ENCODE measurements around the gene ENPP4. TPM values are rescaled to one million over a fixed set of nuclear protein-coding genes. Genes with fewer than 3 reads are reported as not detected.

The ENPP4 gene
- total RNA-seq, 3 donors from 2014 or later = 18.5 to 24.2 (median 23.2) TPM

DNA sequence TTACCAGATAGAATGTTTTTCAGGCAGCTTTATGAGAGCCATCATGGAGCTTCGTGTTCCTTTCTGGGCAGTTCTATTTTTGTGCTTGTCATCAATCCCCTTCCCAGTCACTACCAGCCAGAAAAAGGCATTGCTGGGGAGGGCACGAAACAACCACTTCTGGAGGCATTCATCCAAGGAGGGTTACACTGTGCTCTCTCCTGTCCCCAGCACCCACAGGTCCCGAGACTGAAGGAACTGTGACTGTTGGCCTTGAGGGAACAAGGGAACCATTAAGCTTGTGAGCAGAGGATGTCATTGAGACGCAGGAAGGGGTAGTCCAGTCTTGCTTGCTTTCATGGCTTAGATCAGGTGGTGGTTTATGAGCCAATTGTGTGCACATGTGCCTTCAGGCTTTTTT lies 61.1 kb downstream of the ENPP4 start:
- Histone ChIP-seq H3K36me3 (ENCODE audit: low read depth) (no peaks in the 10 kb centered on the region), H3K9me3 (no peaks in the 10 kb centered on the region), H3K4me3 (no peak overlapping the region), H3K4me1 (ENCODE audit: low read depth) (no peaks in the 10 kb centered on the region)
- DNase-seq (no peak), ATAC-seq (no peak)
- TF ChIP-seq, protein P1, sequence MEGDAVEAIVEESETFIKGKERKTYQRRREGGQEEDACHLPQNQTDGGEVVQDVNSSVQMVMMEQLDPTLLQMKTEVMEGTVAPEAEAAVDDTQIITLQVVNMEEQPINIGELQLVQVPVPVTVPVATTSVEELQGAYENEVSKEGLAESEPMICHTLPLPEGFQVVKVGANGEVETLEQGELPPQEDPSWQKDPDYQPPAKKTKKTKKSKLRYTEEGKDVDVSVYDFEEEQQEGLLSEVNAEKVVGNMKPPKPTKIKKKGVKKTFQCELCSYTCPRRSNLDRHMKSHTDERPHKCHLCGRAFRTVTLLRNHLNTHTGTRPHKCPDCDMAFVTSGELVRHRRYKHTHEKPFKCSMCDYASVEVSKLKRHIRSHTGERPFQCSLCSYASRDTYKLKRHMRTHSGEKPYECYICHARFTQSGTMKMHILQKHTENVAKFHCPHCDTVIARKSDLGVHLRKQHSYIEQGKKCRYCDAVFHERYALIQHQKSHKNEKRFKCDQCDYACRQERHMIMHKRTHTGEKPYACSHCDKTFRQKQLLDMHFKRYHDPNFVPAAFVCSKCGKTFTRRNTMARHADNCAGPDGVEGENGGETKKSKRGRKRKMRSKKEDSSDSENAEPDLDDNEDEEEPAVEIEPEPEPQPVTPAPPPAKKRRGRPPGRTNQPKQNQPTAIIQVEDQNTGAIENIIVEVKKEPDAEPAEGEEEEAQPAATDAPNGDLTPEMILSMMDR (IDR thresholded peaks at IDR 0.05) = no peak
- intact Hi-C loops (cut with DNase I, micrococcal nuclease) = no loop called here

DNA sequence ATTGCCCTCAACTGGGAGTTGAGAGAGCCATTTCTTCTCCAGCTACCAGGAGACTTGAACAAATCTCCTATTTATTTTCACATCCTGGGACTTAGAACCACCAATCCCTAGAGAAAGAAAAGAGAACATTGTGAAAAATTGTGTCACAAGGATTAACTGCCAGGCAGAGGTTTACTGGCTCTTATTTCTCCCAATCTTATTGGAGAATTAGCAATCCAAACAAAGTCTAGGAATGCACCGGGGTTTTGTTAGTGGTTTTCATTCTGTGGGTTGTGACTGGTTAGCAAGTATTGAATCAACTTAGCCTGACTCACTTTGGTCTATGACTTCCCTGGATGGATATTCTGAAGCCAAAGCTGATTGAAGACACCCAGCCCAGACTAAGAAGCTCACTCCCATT lies 62.2 kb downstream of the ENPP4 start:
- H3K36me3 ChIP-seq (ENCODE audit: low read depth) = no peaks in the 10 kb centered on the region
- no peaks in the 10 kb centered on the region for H3K9me3 ChIP-seq
- intact Hi-C loops (cut with DNase I, micrococcal nuclease) = no loop called here
- DNase-seq (no peak), ATAC-seq (no peak)
- no peaks in the 10 kb centered on the region for H3K4me1 ChIP-seq (ENCODE audit: low read depth)
- no peak overlapping the region for H3K4me3 ChIP-seq
- TF ChIP-seq, protein P1 (IDR thresholded peaks at IDR 0.05) = no peak

Other genes starting within 250 kb of the ENPP4 start
- 100 to 1,000 TPM; 149 to 242 (median 215) TPM for gene CLIC5, start 114.1 kb upstream of the ENPP4 start, total RNA-seq
- 1 to 10 TPM; 1.5 to 4.1 (median 4.0) TPM for gene ENPP5, start 41.0 kb downstream of the ENPP4 start, total RNA-seq